ENCODE data around the gene IMP4. TPM values are rescaled to one million over a fixed set of nuclear protein-coding genes. Genes with fewer than 3 reads are reported as not detected.

Gene IMP4
- total and polyA plus RNA-seq, 2 of the 13 experiments (the other 11 are each of a cell fraction or from before 2014, with no cell fraction given) = 142 to 158 TPM

DNA sequence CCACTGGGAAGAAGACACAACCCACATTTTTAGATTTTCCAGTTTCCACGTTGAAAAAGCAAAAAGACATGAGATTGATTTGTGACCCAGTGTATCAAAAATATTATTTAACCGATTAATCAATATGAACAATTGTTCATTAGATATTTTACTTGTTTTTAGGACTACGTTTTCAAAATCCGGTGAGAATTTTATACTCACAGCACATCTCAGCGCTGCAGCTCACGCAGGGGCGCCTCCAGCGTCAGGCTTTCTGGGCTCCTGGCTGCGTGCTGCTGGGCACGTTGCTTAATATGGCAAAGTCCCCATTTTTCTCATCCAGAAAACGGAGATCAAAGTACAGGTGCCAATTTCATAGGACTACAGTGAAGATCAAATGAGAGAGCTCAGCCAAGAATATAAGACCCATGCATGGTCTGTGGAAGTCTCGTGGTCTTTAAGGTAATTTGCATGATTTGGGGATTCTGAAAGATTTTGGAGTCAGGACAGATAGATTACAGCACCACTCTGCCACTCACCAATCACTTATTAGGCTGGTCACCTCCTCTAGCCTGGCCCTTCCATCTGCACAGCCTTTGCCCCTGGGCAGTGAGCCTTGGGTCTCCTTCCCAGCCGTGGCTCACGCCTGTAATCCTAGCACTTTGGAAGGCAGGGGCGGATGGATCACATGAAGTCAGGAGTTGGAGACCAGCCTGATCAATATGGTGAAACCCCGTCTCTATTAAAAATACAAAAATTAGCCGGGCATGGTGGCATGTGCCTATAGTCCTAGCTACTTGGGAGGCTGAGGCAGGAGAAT lies 49.4 kb downstream of the IMP4 start (continued):
- TF ChIP-seq, protein P1, sequence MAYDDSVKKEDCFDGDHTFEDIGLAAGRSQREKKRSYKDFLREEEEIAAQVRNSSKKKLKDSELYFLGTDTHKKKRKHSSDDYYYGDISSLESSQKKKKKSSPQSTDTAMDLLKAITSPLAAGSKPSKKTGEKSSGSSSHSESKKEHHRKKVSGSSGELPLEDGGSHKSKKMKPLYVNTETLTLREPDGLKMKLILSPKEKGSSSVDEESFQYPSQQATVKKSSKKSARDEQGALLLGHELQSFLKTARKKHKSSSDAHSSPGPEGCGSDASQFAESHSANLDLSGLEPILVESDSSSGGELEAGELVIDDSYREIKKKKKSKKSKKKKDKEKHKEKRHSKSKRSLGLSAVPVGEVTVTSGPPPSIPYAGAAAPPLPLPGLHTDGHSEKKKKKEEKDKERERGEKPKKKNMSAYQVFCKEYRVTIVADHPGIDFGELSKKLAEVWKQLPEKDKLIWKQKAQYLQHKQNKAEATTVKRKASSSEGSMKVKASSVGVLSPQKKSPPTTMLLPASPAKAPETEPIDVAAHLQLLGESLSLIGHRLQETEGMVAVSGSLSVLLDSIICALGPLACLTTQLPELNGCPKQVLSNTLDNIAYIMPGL (CRISPR knock-in tag; IDR thresholded peaks at IDR 0.05; ENCODE audit: borderline replicate concordance in 1 of 2, low read depth in 1 of 2) = 0 out of 4 replicates have a peak, but pooled peaks of 1 of the 2 experiments have one; percentile 3
- TF ChIP-seq, protein P2, sequence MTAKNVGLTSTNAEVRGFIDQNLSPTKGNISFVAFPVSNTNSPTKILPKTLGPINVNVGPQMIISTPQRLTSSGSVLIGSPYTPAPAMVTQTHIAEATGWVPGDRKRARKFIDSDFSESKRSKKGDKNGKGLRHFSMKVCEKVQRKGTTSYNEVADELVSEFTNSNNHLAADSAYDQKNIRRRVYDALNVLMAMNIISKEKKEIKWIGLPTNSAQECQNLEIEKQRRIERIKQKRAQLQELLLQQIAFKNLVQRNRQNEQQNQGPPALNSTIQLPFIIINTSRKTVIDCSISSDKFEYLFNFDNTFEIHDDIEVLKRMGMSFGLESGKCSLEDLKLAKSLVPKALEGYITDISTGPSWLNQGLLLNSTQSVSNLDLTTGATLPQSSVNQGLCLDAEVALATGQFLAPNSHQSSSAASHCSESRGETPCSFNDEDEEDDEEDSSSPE (CRISPR knock-in tag; IDR thresholded peaks at IDR 0.05) = peak; percentile 25; the same call in 1 of the 2 replicates
- 0 out of 2 replicates have a peak, but pooled peaks have one; percentile 5 for TF ChIP-seq MXD4 (CRISPR knock-in tag; IDR thresholded peaks at IDR 0.05)
- TF ChIP-seq YY1 (IDR thresholded peaks at IDR 0.05; ENCODE audit: insufficient read depth, insufficient replicate concordance, low read depth, low read length) = peak; percentile 11
- TF ChIP-seq, protein P3, sequence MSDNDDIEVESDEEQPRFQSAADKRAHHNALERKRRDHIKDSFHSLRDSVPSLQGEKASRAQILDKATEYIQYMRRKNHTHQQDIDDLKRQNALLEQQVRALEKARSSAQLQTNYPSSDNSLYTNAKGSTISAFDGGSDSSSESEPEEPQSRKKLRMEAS (IDR thresholded peaks at IDR 0.05) = peak; percentile 78
- TF ChIP-seq SOX5 (CRISPR knock-in tag; IDR thresholded peaks at IDR 0.05; ENCODE audit: borderline replicate concordance) = no peak
- no peak for TF ChIP-seq SP1 (IDR thresholded peaks at IDR 0.05)
- no peak for TF ChIP-seq SP1 (CRISPR knock-in tag; IDR thresholded peaks at IDR 0.05)
- peak; percentile 32; the same call in 1 of the 2 replicates for TF ChIP-seq ZNF607 (CRISPR knock-in tag; IDR thresholded peaks at IDR 0.05; ENCODE audit: borderline replicate concordance)
- 0 out of 2 replicates have a peak, but pooled peaks have one; percentile 51 for TF ChIP-seq ARID2 (CRISPR knock-in tag; IDR thresholded peaks at IDR 0.05; ENCODE audit: borderline replicate concordance)
- TF ChIP-seq ZNF563 (CRISPR knock-in tag; IDR thresholded peaks at IDR 0.05) = peak; percentile 62; the same call in 1 of the 2 replicates
- TF ChIP-seq, protein P4, sequence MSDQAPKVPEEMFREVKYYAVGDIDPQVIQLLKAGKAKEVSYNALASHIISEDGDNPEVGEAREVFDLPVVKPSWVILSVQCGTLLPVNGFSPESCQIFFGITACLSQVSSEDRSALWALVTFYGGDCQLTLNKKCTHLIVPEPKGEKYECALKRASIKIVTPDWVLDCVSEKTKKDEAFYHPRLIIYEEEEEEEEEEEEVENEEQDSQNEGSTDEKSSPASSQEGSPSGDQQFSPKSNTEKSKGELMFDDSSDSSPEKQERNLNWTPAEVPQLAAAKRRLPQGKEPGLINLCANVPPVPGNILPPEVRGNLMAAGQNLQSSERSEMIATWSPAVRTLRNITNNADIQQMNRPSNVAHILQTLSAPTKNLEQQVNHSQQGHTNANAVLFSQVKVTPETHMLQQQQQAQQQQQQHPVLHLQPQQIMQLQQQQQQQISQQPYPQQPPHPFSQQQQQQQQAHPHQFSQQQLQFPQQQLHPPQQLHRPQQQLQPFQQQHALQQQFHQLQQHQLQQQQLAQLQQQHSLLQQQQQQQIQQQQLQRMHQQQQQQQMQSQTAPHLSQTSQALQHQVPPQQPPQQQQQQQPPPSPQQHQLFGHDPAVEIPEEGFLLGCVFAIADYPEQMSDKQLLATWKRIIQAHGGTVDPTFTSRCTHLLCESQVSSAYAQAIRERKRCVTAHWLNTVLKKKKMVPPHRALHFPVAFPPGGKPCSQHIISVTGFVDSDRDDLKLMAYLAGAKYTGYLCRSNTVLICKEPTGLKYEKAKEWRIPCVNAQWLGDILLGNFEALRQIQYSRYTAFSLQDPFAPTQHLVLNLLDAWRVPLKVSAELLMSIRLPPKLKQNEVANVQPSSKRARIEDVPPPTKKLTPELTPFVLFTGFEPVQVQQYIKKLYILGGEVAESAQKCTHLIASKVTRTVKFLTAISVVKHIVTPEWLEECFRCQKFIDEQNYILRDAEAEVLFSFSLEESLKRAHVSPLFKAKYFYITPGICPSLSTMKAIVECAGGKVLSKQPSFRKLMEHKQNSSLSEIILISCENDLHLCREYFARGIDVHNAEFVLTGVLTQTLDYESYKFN (CRISPR knock-in tag; conservative IDR thresholded peaks at IDR 0.05) = peak; percentile 55
- TF ChIP-seq, protein P5, sequence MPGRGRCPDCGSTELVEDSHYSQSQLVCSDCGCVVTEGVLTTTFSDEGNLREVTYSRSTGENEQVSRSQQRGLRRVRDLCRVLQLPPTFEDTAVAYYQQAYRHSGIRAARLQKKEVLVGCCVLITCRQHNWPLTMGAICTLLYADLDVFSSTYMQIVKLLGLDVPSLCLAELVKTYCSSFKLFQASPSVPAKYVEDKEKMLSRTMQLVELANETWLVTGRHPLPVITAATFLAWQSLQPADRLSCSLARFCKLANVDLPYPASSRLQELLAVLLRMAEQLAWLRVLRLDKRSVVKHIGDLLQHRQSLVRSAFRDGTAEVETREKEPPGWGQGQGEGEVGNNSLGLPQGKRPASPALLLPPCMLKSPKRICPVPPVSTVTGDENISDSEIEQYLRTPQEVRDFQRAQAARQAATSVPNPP (CRISPR knock-in tag; IDR thresholded peaks at IDR 0.05) = peak; percentile 21; the same call in 1 of the 2 replicates
- no peak for TF ChIP-seq CBX5 (CRISPR knock-in tag; IDR thresholded peaks at IDR 0.05; ENCODE audit: borderline replicate concordance)
- TF ChIP-seq ZFP90 (CRISPR knock-in tag; IDR thresholded peaks at IDR 0.05; ENCODE audit: borderline replicate concordance) = no peak
- TF ChIP-seq ATF7 (IDR thresholded peaks at IDR 0.05) = no peak
- TF ChIP-seq ATF7 (CRISPR knock-in tag; IDR thresholded peaks at IDR 0.05) = no peak
- TF ChIP-seq MXI1 (IDR thresholded peaks at IDR 0.05; ENCODE audit: borderline replicate concordance, low read depth, low read length) = 0 out of 3 replicates have a peak, but pooled peaks have one; percentile 19
- TF ChIP-seq ARNT2 (CRISPR knock-in tag; IDR thresholded peaks at IDR 0.05; ENCODE audit: low read depth) = 0 out of 2 replicates have a peak, but pooled peaks have one; percentile 44
- TF ChIP-seq KAT2B (IDR thresholded peaks at IDR 0.05; ENCODE audit: borderline replicate concordance, low read depth, low read length) = no peak
